Stimulated activated CD8-positive, alpha-beta memory T cell treated with anti-CD3 and anti-CD28 coated beads, Interleukin-15, amount 100 ng/mL, for 4 hours (primary cell): ENCODE results near the gene DUS2.

Experiments
- DNase-seq, 2 donors: peaks; one replicate each; pipeline ENCODE4 v3.0.0-alpha.2; 2020; ENCODE audit warnings: low read depth in 2 of 2

The DUS2 gene

GRCh38 chr16:68126395-68126794 lies 103.3 kb downstream of the DUS2 start:
- DNase-seq = no peak

DNA sequence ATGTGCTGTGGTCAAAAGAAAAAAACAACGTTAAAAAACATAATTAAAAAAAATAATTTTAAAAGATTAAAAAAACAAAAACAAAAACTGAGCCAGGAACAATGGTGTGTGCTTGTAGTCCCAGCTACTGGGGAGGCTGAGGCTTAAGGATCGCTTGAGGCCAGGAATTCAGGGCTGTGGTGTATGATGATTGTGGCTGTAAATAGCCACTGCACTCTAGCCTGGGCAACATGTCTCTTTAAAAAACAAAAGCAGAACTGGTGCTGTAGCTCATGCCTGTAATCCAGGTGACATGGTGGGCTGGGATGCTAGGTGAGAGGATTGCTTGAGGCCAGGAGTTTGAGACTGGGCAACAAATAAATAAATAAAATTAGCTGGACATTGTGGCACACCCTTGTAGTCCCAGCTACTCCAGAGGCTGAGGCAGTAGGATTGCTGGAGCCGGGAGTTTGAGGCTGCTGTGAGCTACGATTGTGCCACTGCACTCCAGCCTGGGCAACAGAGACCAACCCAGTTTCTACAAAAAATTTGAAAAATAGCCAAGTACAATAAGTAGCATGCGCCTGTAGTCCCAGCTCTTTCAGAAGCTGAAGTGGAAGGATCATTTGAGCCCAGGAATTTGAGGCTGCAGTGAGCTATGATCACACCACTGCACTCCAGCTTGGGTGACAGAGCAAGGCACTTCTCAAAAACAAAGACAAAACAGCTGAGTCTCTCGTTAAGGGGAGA lies 105.7 kb downstream of the DUS2 start:
- no peak for DNase-seq
